PC-9 (cell line): ENCODE measurements around the gene KLF14.

ENCODE experiments used
- EZH2 ChIP-seq: fragments of 200-600 bp; sonication (generic); IDR thresholded peaks from 2 replicates; pipeline ENCODE4 v1.8.0; 2017; ENCODE audit warnings: antibody characterized with exemption, low read depth
- TF ChIP-seq, protein P1 (sequence below): fragments of 200-600 bp; sonication (generic); conservative IDR thresholded peaks from 2 replicates; pipeline ENCODE4 v1.6.1; 2017; ENCODE audit warnings: mixed run types, antibody characterized with exemption, mild to moderate bottlenecking, moderate library complexity

DNA sequence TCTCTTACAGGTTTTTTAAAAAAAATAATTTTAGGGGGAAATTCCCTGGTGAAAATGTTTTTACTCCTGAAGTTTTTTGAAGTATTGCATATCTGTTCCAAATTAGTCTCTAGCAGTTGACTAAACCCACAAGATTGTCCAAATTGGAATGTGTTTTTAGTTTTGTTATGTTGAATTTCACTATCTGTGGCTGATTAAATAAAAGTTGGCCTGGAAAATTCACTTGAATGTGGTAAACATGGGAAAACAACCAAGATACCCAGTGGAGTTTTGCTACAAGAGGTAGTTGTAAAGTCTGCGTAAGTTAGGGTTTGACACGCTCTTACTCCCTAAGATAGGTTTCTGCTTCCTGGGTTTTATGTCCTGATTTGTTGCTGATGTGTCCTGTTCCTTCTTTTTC lies 51.0 kb downstream of the KLF14 start:
- TF ChIP-seq, protein P1, sequence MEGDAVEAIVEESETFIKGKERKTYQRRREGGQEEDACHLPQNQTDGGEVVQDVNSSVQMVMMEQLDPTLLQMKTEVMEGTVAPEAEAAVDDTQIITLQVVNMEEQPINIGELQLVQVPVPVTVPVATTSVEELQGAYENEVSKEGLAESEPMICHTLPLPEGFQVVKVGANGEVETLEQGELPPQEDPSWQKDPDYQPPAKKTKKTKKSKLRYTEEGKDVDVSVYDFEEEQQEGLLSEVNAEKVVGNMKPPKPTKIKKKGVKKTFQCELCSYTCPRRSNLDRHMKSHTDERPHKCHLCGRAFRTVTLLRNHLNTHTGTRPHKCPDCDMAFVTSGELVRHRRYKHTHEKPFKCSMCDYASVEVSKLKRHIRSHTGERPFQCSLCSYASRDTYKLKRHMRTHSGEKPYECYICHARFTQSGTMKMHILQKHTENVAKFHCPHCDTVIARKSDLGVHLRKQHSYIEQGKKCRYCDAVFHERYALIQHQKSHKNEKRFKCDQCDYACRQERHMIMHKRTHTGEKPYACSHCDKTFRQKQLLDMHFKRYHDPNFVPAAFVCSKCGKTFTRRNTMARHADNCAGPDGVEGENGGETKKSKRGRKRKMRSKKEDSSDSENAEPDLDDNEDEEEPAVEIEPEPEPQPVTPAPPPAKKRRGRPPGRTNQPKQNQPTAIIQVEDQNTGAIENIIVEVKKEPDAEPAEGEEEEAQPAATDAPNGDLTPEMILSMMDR = no peak
- TF ChIP-seq EZH2 = no peak
